ENCODE data around the gene ATP2B2.

The ATP2B2 gene

DNA sequence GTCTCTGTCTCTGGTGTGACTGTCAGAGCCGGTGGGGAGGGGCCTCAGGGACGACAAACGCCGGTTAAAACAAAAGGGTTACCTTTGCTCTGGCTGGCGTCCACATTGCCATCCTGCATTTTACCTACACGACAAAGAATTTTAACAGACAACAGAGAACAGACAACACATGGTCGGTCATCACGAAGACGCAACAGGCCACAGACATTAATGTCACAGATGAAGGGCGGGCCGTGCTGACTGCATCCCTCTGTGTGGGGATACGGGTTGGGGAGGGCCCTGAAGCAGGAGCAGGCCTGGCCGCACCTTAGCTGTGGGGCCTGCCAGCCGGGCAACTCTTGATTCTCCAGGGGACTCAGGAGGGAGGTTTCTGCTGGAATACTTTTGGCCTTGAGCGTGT, 126.2 kb downstream of the ATP2B2 start:
- no peak for DNase-seq

DNA sequence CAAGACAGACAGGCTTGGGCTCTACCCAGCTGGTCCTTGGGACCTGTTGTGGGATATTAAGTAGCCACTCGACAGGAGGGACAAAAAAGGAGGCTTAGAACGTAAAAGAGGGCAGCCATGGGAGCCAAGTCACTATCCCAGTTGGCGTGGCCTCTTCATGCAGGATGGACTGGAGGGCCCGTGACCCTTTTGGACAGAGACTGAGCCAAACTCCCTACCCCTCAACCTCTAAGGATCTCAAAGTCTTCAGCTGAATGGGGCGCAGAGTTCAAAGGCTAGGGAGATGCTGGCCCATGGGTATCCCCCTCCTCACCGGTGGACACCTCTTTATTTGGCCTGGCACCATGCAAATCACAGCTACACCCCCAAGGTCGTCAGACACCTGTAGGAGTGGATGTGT, 126.6 kb downstream of the ATP2B2 start:
- DNase-seq, result no peak

DNA sequence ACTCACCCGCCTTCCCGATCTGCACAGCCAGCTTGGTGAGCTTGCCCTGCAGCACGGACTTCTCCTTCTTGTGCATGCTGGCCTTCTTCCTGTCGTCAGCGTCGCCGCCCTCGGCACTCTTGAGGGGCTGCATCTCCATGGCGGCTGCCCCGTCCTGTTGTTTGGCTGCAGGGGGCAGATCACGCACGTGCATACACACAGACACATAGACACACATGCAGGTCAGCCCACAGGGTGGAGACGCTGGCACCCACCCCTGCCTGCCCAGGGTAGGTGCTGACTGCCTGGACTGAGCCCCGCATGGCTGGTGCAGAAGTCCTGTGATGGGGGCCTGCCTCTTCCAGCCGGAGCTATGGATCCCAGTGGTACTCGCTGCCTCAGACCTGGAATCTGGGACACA, 127.1 kb downstream of the ATP2B2 start:
- DNase-seq, result no peak

DNA sequence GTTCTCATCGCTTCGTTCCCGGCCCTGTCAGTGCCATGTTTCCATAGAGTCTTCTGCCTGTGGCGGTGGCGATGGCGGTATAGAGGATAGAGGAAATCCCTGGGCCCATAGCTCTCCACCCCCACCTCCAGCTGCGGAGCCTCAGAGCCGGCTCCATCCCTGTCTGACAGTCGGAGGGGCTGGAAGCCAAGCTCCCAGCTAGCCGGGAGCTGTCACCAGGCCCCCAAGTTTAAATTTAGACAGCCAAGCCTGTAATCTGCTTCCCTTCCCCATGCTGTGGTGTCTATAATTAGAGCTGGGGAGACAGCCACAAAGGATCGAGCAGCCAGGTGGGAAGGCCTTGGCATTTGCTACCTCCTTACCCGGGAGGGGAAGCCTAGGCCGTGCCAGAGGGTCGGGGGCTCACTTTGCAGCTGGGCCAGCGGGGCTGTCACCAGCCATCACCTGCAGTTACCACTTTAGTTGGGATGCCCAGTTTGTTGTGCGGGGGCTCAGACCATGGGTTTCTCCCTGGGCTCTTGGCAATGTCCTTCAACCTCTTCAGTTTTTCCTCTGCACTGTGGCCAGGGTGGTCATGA, 128.1 kb downstream of the ATP2B2 start:
- DNase-seq, result no peak

DNA sequence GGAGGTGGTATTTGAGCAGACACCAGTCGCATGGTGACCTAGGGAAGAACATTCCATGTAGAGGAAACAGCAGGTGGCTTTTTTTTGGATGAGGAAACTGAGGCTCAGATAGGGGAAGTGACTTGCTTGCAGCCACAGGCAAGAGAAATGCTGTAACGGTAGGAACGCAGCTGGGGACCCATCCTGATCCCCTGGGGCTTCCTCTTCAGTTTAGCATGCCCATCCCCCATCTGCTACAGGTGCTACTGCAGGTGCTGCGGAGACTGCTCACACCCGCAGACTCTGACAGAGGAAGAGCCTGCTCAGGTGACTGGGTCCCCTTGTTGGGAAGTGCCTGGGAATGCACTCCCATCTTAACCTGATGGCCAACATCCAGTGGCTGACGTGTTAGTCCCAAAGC, 129.0 kb downstream of the ATP2B2 start:
- peak; percentile 6 for DNase-seq

DNA sequence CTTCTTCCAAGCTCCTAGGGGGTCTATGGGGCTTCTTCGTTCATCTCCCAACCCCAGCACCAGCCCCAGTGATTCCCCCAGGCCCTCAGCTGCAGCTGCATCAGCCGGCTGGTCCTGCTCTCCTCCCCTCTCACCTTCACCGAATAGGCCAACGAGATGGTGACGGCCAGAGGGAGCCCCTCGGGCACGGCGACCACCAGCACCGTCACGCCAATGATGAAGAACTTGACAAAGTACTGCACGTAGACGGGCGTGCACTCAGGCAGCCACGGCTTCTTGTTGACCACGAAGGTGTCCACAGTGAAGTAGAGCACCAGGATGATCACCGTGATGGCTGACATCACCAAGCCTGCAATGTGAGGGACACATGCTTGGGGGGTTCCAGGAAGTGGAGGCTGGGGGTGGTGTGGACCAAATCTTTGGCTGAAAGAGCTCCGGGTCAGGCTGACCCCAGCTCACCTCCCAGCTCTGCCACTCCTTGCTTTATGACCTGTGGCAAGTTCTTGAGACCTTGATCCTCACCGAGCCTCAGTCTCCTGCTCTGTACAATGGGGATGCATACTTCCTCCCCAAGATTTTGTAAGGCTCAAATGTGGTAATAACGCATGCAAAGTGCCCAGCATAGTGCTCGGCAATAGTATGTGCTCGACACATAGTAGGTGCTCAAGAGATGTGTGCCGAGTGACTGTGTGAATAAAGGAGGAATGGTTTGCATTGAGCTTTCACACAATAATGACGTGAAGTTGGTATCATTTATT, 129.9 kb downstream of the ATP2B2 start:
- DNase-seq, result no peak

DNA sequence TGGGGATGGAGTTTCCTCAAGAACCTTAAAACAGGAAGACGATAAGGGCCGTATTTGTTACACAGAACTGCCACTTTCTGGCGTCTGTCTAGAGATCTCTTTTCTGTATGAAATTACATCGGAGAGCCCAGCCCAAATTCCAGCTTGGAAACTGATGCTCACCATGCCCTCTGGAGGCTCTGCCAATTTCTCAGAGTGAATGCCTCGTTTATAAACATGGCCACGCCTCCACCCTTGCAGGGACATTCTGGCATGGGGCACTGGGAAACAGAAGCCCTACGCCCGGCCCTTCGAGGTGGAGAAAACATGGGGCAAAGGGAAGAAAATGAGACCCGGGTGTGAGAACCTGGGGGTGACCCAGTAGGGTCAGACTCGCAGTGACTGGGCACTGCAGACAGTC, 131.1 kb downstream of the ATP2B2 start:
- no peak for DNase-seq

DNA sequence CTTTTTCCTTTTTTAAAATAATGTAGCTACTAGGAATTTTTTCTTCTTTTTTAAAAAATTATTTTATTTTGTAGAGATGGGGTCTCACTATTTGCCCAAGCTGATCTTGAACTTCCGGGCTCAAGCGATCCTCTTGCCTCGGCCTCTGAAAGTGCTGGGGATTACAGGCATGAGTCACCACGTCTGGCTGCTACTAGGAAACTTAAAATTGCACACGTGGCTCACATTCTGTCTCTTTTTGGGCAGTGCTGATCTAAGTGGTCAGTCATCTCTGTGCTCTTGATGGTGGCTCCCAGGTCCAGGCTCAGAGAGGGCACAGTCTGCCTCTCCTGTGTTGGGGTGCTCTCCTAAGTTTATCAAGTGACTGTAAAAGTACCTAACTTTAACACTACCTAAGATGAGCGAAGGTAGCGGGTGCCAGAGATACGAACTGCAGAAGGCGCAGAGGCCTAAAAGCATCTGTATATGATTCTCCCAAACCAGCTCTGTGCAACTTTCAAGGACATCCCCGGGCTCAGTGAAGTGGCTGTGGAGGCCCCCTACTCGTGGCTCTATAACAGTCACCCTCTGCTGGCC, 131.6 kb downstream of the ATP2B2 start:
- DNase-seq, result no peak

DNA sequence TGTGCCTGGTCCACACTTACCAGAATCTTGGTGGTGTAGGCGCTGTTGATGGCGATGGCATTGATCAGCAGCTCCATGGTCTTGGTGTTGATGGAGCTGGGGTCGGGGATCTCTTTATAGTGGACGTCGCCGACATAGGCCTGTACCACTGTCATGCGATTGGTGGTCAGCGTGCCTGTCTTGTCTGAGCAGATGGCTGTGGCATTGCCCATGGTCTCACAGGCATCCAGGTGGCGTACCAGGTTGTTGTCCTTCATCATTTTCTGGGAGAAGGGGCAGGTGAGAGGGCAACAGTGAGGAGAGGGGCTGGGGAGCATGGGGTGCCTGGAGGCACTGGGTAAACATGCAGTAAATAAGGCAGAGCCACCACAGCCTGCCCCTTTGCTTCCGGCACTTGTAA, 133.6 kb downstream of the ATP2B2 start:
- no peak for DNase-seq

DNA sequence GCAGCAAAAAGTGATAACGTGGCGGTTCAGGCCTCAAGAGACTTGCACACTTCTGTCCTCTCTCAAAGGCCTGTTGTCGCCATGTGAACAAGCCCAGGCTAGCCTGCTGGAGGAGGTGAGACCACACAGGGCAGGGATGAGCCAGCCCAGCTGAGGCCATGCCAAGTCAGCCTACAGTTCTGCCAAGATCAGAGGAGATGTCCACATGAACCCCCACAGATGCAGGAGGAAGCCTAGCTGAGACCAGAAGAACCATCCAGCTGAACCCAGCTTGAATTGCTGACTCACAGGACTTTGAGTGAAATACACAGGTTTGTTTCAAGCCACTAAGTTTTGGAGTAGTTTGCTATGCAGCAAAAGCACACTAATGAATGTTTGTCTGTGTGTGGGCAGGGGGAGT, 134.2 kb downstream of the ATP2B2 start:
- DNase-seq, result no peak

DNA sequence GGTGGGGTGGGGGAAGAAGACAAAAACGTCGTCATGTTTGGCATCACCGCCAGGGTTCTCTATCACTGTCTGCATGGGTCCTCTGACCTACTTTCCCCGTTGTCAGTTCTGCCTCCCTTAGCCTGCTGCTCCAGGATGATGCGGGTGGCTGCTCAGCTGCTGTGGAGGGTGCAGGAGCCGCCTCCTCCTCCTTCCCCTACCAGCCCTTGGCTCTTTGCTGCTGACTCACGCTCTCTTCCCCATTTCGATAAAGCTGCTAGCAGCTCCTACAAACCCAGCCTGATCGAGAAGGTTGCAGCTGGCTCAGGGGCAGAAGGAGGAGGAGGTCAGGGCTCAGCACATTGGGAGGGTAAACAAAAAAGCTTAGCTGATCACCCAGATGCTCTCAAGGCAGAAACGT, 135.0 kb downstream of the ATP2B2 start:
- DNase-seq, result no peak

DNA sequence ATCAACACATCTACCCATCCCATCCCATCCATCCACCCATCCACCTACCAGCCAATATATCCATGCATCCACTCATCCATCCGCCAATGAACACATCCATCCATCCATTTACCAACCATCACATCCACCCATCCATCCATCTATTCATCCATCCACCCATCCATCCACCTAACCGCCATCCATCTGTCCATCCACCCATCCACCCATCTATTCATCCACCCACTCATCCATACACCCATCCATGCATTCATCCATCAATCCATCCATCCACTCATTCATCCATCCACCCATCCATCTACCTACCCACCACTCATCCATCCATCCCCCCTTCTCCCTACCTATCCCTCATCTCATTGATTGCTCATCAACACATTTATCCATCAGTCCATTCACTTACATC, 136.9 kb downstream of the ATP2B2 start:
- DNase-seq, result no peak

DNA sequence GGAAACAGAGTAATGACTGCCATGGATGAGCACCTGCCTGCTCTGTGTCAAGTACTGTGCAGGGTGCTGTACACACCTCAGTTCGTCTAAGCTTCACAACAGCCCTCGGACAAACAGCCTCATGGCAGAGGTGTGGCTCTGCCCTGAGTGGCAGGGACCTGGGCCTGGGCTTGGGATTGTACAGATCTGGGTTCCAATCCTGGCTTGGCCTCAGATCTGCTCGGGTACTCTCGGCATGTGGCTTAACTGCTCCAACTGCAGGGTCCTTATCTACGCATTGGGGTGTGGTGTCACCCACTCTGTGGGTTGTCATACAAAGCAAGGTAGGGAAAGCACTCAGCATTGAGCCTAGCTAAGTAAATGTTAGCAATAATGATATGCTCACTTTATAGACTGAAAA, 137.9 kb downstream of the ATP2B2 start:
- DNase-seq, result no peak

DNA sequence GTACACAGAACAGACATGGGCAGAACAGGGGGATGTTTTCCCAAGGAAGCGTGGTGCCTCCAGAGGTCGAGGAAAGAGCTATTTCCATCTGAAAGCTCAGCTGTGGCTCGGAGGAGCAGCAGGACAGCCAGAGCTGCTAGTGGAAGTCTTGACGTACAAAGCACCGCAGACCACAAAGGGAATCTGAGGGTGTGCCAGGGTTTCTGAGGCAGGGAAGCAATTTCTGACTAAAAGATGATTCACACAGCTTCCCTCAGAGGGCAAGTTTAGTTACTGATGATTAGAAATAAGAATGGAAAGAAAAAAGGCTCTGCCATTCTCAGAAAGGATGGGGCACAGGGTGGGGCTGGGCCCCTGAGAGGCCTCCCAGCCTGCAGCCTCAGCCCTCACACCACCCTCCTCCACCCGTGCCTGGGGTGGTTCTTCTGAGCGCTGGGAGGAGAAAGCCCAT, 138.7 kb downstream of the ATP2B2 start:
- no peak for DNase-seq

DNA sequence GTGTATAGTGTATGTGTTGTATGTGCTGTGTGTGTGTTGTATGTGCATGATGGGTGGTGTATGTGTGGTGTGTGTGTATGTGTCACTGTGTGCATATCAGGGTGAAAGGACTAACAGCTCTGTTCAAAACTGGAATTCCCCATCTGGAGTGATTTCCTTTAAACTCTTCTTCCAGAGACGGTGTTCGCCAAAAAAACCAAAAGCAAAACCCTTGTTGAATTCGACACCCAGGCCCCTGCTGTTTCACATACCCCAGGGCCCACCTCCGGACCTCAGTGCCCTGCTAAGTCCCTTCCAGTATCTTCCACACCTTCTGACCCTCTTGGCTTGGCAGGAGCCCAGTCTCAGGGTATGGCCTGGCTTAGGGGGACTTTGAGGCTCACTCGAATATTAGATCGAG, 139.6 kb downstream of the ATP2B2 start:
- DNase-seq, result no peak

DNA sequence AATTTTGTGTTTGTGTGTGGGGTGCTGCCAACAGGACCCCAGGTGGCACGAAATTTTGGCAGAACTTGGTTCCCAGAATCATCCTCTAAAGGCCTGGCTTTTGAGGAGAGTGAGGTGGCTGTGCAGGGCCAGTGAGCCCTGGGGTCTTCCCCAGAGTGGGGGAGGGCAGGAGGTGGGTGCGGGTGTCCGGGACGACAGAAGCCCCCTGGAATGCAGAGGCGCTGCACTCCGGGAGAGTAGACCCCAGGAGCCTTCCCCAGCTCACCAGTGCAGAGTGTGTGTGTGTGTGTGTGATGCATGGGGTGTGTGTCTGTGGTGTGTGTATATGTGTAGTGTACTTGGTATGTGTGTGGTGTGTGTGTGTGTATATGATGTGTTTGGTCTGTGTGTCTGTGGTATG, 140.1 kb downstream of the ATP2B2 start:
- no peak for DNase-seq

DNA sequence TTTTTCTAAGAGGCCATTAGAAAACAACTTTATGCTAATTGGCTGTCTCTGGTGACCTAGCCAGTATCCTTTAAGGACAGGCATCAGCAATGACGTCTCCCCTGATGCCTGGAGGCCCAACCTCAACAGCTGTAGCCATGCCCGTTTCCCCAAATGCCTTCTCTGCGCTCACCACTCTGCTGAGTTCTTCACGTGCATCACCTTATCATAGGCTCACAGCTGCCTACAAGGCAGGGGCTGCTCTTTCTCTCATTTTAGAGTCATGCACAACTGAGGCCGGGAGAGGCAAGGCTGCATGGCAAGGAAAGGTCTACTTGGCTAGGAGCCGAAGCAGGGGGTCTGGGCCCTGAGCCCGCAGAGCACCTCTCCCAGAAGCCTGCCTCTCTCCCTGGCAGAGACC, 140.6 kb downstream of the ATP2B2 start:
- no peak for DNase-seq

DNA sequence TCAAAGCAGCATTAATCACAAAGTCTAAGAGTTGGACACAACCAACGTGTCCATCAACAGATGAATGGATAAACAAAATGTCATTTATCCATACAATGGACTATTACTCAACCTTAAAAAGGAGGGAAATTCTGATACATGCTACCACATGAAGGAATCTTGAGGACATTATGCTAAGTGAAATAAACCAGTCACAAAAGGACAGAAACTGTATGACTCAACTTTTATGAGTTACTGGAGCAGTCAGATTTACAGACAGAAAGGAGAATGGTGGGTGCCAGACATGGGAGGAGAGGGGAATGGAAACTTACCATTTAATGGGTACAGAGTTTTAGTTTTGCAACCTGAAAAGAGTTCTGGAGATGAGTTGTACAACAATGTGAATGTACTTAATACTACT, 141.5 kb downstream of the ATP2B2 start:
- no peak for DNase-seq

DNA sequence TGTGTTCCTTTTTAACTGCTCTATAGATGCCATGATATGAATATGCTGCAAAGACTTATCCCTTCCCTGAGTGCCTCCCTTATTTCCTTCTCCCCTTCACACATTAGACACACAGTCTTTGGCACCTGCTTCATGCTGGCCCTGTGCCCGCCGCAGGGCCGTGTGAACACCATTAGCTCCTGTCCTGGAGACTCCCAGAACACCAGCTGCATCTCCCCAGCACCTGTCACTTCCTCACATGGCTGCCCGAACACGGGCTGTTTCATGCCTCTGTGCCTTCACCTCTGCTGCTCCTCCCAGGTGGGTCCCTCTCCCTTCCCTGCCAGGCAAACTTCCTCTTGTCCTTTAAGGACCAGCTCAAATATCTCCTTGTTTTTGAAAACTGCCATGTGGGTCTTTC, 144.0 kb downstream of the ATP2B2 start:
- DNase-seq, result peak; percentile 83

DNA sequence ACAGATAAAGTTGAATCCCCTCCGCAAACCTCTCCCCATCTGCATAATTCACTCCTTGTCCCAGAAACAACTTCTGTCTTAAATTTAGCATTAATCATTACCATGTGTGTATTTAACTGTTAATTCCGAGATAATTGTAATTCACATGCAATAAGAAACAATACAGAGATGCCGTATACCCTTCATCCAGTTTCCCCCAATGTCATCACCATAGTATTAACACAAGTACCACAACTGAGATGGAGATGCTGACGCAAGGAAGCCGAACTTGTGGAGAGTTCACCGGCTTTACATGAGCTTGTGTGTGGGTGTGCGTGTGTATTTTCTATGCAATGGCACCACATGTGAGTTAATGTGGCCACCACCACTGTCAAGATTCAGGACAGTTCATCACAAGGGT, 144.9 kb downstream of the ATP2B2 start:
- no peak for DNase-seq

DNA sequence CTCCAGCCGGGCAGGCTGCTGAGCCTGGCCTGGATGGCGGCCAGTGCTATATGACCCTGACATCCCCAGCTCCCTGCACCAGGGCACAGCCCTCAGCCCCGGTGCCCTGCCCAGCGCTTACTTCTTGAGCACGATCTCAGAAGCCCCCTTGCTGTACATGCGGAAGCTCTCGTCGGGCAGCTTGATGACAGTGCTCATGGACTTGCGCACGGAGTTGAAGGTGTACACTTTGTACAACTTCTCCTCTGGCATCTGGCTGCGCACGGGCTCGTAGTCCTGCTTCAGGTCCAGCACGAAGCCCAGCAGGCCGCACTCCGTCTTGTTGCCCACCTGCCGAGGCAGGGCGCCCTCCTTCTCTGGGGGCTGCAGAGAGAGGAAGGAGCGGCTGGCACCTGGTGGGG, 145.6 kb downstream of the ATP2B2 start:
- no peak for DNase-seq

DNA sequence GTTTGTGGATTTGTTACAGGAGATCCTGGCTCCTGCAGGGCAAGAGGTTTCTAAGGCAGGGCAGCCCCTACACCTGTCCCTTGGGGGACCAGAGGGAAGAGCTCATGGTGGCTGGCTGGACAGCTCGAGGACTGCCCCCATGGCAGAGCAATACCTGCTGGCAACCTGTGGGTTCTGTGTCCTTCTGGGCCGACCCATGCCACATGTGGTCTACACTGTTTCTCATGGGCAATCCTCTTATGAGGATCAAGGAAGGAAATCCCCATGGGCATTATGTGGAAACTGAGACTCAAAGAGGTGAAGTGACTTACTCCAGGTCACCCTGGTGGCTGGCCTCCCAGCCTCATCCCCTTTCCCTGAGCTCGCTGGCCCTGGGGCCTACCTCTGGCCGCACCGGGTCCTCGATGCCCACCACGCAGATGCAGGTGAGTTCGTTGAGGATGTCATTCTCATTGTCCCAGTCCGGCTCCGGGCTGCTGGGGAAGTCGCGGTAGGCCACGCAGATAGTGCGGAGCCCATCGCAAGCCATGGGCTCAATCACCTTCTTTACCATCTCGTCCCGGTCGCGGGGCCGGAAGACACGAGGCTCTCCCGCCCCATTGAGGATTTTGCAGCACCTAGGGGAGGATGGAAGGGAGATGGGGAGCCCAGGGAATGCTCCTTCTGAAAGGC, 146.9 kb downstream of the ATP2B2 start:
- no peak for DNase-seq

DNA sequence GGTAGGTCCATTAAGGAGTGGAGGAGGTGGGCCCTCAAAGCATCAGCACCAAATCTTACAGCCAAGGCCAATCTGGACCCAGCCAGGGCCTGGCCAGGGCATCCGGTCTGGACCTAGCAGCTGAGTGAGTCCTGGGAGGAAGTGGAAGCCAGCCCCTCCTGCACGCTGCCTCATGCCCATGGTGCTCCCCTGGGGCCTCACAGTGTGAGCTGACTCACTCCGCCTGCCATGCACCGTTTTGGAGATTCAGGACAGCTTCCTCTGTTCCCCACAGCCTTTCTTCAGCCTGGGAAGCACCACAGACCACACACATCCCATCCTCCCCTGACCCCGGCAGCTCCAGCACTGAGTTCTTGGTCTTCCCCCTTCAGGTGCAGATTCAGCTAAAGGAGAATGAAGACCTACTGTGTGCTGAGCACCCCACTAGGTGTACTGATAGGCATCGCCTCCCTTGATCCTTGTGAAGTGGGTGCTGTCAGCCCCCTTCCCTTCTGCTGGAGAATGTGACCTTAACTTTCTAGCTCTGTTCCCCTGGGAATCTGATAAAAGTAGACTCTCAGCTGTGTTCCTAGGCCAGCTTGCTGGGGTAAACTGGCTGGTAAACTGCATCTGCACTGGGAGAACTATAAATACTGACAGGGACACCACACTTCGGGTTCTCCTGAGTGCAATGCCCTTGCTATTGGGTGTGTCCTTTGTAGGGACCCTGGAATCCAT, 147.6 kb downstream of the ATP2B2 start:
- no peak for DNase-seq

All from NCI-H69 (cell line).